GM10248 (cell line): ENCODE measurements around the gene MORN5.
A peak's percentile ranks its signal among the peaks of the same experiment; 100 is the strongest.

Source experiments
- CTCF ChIA-PET: fragments of 300-600 bp; sonication (Branson Sonifier 250); formaldehyde crosslinking; extraction: SDS; loops from one replicate; lab custom pipeline; 2021; ENCODE audit warnings: antibody characterized with exemption; lab: Yijun Ruan, JAX
- POLR2A ChIA-PET: fragments of 350-650 bp; sonication (Branson Sonifier 250); formaldehyde crosslinking; extraction: SDS; loops from one replicate; lab custom pipeline; 2020; ENCODE audit warnings: antibody characterized with exemption; lab: Yijun Ruan, JAX
- DNase-seq: peaks from one replicate; pipeline ENCODE4 v3.0.0; 2012; ENCODE audit errors: extremely low spot score
- TF ChIP-seq, protein P1 (sequence below): IDR thresholded peaks from 2 replicates; pipeline ENCODE4 v1.5.1; 2012; ENCODE audit warnings: mild to moderate bottlenecking, low read depth; ENCODE audit errors: extremely low read depth, missing control alignments, control extremely low read depth

The MORN5 gene

DNA sequence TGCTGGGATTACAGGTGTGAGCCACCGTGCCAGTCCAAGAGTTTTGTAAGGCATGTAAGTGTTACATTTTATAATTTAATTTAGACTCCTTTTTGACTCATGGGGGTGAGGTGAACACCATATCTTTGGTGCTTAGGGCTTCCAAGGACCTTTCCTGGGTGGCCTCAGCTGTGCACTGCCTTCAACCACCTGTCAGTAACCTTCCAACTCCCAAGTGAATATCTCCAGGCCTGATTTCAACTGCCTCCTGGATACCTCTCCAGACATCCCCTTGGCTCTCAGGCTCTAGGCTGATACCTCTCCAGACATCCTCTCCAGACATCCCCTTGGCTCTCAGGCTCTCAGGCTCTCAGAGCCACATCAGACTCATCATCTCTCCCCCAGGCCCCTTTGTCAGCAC lies 35.7 kb upstream of the MORN5 start:
- ChIA-PET CTCF (interaction anchor here (0.7 to 10.6 kb wide), 30 partner anchors 8 to 715 kb away, joined by 3 to 243 read pairs (median 6); no protein-coding TSS in a partner anchor), POLR2A (no interaction called here)
- TF ChIP-seq, protein P1, sequence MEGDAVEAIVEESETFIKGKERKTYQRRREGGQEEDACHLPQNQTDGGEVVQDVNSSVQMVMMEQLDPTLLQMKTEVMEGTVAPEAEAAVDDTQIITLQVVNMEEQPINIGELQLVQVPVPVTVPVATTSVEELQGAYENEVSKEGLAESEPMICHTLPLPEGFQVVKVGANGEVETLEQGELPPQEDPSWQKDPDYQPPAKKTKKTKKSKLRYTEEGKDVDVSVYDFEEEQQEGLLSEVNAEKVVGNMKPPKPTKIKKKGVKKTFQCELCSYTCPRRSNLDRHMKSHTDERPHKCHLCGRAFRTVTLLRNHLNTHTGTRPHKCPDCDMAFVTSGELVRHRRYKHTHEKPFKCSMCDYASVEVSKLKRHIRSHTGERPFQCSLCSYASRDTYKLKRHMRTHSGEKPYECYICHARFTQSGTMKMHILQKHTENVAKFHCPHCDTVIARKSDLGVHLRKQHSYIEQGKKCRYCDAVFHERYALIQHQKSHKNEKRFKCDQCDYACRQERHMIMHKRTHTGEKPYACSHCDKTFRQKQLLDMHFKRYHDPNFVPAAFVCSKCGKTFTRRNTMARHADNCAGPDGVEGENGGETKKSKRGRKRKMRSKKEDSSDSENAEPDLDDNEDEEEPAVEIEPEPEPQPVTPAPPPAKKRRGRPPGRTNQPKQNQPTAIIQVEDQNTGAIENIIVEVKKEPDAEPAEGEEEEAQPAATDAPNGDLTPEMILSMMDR: no peak
- no peak for DNase-seq

DNA sequence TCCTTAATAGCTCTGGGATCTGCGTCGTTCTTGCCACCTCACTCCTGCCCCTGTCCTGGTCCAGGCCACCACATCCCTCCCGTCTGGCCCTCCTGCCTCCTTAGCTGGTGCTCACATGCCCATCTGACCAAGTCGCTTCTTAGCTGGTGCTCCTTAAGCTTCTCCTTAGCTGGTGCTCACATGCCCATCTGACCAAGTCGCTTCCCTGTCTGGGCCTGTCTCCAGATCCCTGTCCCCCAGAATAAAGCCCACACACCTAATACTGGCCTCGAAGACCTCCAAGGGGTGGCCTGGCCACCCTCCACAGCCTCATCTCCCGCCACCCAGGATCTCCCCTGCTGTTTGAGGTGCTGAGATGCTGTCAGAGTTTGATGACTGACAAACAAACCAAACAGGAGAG lies 35.2 kb upstream of the MORN5 start:
- CTCF ChIA-PET: interaction anchor here (0.6 to 10.6 kb wide), 39 partner anchors 9 to 714 kb away, joined by 3 to 243 read pairs (median 6); no protein-coding TSS in a partner anchor
- TF ChIP-seq, protein P1: no peak
- POLR2A ChIA-PET: no interaction called here
- DNase-seq: no peak

DNA sequence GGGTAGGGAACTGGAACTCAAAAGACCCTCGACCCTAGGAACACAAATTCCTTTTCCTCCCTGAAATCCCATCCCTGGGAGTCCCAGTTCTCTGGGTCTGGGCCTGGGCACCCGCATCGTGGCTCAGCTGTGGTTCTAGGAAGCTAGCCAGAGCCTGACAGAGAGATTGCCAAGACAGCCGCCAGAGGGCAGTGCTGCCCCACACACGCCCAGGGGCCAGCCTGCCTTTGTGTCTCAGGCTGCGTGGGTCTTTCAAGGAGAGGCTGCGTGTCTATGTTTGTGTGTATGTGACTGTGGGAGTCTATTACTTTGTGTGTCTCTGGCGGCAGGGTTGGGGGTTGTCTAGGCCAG lies 34.6 kb upstream of the MORN5 start:
- CTCF ChIA-PET: interaction anchor here (0.6 to 10.6 kb wide), 37 partner anchors 9 to 714 kb away, joined by 3 to 243 read pairs (median 6); no protein-coding TSS in a partner anchor

DNA sequence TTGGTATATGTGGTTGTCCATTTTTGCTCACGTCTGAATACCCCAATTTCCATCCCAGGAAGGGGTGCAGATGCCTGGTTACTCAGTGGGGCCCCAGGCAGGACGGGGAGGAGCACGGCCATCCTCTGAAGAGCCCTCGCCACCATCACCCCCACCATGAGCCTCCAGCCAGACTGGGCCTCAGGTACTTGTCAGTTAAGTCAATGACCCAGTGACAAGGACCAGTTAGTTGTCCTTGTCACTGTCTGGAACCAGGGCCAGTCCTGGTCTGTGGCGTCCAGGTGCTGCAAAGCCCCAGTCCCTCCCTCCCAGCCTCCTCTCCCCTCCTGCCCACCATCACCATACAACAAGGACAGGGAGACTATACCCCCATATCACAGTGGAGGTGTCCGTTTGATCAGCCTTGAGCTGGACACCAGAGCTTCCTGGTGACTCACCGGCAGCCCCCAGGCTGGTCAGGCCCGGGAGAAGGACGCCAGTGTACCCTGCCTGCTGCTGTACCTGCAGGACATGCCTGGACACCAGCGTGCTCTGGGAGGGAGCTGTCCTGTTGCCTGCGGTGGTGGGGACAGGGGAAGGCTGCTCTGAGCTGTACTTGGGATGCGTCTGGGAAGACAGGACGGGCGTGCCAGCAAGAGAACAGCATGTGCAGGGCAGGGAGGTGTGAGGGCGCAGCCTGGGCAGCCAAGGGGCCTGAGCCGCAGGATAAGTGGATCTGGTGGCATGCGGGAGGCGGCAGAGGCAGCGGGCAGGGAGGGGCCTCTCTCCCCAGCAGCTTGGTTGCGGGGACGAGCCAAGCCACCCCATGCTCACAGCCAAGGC lies 34.0 kb upstream of the MORN5 start:
- ChIA-PET CTCF (interaction anchor here (0.7 to 10.6 kb wide), 35 partner anchors 10 to 686 kb away, joined by 3 to 243 read pairs (median 6); no protein-coding TSS in a partner anchor), POLR2A (no interaction called here)
- DNase-seq: no peak
- TF ChIP-seq, protein P1: no peak

More for the DNA sequence above, 34.6 kb upstream of the MORN5 start:
- TF ChIP-seq, protein P1: peak; percentile 92
- POLR2A ChIA-PET: no interaction called here
- peak; percentile 86 for DNase-seq

DNA sequence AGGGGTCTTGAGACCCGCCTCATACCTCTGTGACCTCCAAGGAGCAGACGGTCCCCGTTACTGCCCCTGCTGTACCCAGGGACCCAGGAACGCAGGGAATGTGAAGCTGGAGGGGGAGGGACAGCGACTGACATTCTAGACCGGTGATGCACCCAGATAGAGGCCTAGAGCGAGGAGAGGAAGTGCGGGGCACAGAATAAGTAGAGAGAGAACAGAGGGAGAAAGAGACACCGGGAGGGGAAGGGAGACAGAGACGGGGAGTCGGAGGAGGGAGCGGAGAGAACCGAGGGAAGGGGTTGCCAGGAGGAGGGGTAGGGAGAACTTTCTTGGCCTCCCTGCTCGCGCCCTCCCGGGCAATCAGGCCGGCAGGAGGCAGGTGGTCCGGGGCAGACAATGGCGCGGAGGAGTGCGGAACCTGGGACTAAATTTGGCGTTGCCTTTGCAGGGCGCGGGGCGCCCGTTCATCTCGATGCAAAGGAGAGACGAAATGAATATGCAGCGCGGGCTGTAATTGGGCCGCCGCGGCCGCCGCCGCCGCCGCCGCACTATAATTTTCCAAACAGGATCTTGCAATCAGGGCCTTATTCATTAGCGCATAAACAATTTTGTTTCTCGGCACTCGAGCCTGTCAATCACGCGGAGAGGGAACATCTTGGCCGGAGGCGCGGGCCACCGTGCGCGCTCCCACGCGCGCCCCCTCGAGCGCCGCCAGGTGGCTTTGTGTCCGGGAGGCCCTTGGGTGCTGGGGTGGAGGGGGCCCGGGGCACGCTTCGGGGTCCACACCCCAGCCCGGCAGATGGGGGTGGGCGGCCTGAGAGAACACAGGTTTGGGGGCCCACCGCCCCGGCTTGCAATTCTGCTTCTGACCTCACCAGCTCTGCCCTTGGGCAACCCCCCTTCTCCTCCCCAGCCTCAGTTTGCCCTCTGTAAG lies 33.1 kb upstream of the MORN5 start:
- POLR2A ChIA-PET: no interaction called here
- DNase-seq: no peak
- TF ChIP-seq, protein P1: no peak
- CTCF ChIA-PET: interaction anchor here (0.7 to 10.6 kb wide), 22 partner anchors 10 to 686 kb away, joined by 3 to 243 read pairs (median 5); no protein-coding TSS in a partner anchor

DNA sequence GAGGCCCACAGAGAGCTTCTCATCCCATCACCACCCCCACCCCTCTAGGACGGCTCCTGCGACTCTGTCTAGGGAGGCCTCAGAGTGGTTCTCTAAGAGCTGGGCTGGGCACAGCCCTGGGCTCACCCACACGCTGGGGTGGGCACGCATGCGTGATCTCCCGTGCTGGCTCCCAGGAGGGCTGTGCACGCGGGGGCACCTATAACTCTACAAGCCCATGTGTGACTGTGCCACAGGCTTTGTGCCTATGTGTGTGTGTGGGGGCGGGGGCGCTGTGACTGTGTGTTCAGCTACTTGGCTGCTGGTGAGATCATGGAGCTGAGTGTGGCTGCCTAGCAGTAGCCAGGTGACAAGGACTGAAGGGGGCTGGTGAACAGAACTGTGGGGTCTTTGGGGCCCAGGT lies 32.3 kb upstream of the MORN5 start:
- POLR2A ChIA-PET: no interaction called here
- CTCF ChIA-PET: interaction anchor here (1.0 to 10.6 kb wide), 6 partner anchors 18 to 371 kb away, joined by 3 to 243 read pairs (median 4); no protein-coding TSS in a partner anchor
- TF ChIP-seq, protein P1: no peak
- no peak for DNase-seq
